Astrocyte of the spinal cord (primary cell): ENCODE data around the gene IL16.
"Not testable (repeated sequence)": the region's sequence is repeated elsewhere in the genome, so short reads cannot be mapped to it uniquely, and the experiment has no call there.

Experiments used
- DNase-seq: peaks from one replicate; pipeline ENCODE4 v3.0.0; 2011; ENCODE audit warnings: low read depth, low spot score
- H3K4me3 ChIP-seq: 2 replicates; pipeline ENCODE4 v1.5.1; 2011; ENCODE audit warnings: low read depth, mild to moderate bottlenecking, low read length, moderate library complexity
- in situ Hi-C: cut with HindIII; loops from 2 replicates; pipeline ENCODE4 v1.10.0; 2017; ENCODE audit warnings: low sequenced_read_pairs
- TF ChIP-seq, protein P1 (sequence below): IDR thresholded peaks from 2 replicates; pipeline ENCODE4 v1.5.1; 2012; ENCODE audit warnings: low read depth, mild to moderate bottlenecking, low read length, inconsistent platforms

IL16 gene

DNA sequence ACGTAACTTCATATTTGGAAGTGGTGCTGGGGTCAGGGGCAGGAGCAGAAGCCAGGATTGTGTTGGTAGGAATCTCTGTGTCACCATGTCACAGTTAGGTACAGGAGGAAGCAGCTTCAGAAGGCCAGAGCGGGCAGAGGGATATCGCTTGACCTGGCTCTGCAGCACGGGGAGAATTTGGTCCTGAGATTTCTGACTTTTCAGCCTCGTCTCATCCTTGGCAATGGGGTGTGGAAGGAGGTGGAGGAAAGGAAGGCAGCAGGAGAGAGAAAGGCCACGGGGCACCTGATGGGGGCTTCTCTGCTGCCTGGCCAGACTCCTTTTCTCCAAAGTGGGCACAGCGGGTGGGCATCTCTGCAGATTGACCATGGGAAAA is 564 bp downstream of the IL16 start:
- in situ Hi-C loops: no loop called here
- no peak overlapping the region for H3K4me3 ChIP-seq
- TF ChIP-seq, protein P1, sequence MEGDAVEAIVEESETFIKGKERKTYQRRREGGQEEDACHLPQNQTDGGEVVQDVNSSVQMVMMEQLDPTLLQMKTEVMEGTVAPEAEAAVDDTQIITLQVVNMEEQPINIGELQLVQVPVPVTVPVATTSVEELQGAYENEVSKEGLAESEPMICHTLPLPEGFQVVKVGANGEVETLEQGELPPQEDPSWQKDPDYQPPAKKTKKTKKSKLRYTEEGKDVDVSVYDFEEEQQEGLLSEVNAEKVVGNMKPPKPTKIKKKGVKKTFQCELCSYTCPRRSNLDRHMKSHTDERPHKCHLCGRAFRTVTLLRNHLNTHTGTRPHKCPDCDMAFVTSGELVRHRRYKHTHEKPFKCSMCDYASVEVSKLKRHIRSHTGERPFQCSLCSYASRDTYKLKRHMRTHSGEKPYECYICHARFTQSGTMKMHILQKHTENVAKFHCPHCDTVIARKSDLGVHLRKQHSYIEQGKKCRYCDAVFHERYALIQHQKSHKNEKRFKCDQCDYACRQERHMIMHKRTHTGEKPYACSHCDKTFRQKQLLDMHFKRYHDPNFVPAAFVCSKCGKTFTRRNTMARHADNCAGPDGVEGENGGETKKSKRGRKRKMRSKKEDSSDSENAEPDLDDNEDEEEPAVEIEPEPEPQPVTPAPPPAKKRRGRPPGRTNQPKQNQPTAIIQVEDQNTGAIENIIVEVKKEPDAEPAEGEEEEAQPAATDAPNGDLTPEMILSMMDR: no peak
- DNase-seq: no peak

DNA sequence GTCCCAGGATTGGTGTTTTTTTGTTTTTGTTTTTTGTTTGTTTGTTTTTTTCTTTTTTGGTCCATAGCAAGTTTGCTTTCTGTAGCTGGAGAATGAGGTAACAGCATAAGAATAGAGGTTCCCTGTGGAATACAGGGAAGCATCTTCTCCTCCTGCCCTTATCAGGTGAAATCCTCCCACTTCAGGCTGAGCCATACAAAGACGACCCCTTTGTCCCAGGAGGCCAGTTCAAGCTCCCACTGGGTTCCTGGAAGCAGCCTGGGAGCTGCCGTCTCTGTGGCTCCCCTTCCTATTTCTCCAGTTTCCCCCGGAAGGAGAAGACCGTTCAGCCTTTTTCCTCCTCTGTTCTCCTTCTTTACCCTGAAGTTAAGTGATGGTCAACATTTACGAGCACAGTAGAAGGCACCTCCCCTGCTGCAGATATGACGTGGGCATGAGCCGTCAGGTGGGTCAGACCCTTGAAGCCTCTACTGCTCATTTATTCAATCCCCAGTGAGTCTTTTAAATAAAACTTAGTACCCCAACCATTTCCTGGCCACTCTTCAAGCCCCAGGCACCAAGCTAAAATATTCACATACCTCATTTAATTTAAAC is 1.1 kb downstream of the IL16 start:
- H3K4me3 ChIP-seq: no peak overlapping the region
- DNase-seq: no peak
- in situ Hi-C loops: no loop called here
- TF ChIP-seq, protein P1: no peak

DNA sequence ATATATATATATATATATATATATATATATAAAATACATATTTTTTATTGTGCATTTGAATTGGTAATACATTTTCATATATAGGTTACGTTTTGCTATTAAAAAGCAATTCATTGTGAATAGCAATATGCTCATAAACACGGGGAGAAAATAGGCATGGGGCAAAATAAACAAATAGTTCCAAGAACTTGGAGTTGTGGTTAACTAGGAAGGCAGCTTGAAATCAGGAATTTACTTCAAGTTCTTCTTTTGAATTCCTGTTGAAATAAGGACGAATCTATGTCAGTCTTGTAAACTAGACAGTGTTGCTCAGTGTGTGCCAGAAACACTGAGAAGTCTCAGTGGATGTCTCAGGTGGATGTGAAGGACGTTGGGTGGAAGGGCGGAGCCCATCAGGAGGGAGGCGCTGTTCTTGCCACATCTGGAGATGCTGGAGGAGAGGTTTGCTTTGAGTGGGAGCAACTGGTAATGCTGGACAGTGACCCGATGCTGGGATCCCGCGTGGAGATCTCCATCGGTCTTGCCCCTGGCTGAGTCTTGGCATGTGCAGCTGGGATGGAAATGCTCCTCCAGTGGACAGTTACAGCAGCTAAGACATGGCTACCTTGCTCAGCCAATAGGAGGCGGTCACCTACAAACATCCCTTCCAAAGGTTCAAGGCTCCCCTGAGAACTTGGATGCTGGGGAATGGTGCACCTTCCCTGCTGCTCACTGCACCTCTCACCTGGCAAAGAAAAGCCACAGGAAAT is 2.5 kb downstream of the IL16 start:
- no peak overlapping the region for H3K4me3 ChIP-seq
- TF ChIP-seq, protein P1: no peak
- in situ Hi-C loops: no loop called here
- no peak for DNase-seq

DNA sequence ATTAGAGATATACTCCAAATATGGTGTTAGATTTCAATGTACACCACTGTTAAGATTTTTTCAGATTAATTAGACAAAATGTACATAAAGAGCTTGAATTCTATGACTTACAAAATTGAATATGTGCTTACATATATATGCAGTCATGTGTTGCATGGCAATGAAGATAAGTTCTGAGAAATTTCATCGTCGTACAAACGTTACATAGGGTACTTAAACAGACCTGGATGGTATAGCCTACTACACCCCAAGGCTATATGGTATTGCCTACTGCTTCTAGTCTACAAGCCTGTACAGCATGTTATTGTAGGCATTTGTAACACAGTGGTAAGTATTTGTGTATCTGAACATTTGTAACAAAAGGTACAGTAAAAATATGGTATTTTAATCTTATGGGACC is 9.3 kb downstream of the IL16 start:
- DNase-seq: no peak
- H3K4me3 ChIP-seq: no peak overlapping the region
- TF ChIP-seq, protein P1: no peak
- in situ Hi-C loops: no loop called here

DNA sequence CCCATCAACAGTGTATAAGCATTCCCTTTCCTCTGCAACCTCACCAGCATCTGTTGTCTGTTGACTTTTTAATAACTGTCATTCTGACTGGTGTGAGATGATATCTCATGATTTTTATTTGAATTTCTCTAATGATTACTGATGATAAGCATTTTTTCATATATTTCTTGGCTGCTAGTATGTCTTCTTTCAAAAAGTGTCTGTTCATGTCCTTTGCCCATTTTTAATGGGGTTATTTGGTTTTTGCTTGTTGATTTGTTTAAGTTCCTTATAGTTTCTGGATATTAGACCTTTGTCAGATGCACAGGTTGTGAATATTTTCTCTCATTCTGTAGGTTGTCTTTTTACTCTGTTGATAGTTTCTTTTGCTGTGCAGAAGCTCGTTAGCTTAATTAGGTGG is 11.3 kb downstream of the IL16 start:
- H3K4me3 ChIP-seq, DNase-seq, in situ Hi-C loops: not testable (repeated sequence)

DNA sequence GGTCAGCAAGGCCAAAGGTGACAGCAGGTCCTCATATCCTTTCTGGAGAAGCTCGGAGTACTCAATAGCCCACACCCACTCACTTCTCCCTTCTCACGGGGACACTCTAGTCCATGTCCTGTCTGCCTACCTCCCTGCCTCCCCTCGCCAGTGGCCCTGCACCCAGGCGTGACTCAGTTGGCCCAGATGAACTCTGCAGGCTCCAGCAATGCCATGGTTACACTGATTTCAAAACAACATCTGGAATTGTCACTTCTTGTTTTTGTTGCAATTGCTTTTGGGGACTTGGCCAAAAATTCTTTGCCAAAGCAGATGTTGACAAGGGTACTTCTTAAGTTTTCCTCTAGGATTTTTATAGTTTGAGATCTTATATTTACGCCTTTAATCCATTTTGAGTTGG is 13.0 kb downstream of the IL16 start:
- in situ Hi-C loops: no loop called here
- no peak overlapping the region for H3K4me3 ChIP-seq
- TF ChIP-seq, protein P1: no peak
- no peak for DNase-seq

DNA sequence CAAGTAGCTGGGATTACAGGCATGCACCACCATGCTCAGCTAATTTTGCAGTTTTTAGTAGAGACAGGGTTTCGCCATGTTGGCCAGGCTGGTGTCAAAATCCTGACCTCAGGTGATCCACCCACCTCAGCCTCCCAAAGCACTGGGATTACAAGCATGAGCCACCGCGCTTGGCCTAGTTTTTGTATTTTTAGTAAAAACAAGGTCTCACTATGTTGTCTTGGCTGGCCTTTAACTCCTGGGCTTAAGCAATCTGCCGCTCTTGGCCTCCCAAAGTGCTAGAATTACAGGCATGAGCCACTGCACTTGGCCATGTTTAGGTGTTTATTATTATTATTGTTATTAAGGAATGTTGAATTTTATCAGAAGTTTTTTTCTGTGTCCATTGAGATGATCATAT is 14.7 kb downstream of the IL16 start:
- no peak overlapping the region for H3K4me3 ChIP-seq
- TF ChIP-seq, protein P1: no peak
- no peak for DNase-seq
- in situ Hi-C loops: no loop called here
